H1 (cell line): ENCODE results near the gene SELENOS. TPM values are rescaled to one million over a fixed set of nuclear protein-coding genes. Genes with fewer than 3 reads are reported as not detected.

Experiments
- CTCF ChIA-PET: fragments of 300-600 bp; sonication (Branson Sonifier 250); formaldehyde crosslinking; loops from one replicate; lab custom pipeline; 2021; ENCODE audit not compliant: partially characterized antibody; lab: Charles Lee
- POLR2A ChIA-PET: fragments of 300-600 bp; sonication (Branson Sonifier 250); formaldehyde crosslinking; loops from one replicate; lab custom pipeline; 2021; ENCODE audit warnings: inconsistent platforms; ENCODE audit not compliant: partially characterized antibody; lab: Charles Lee
- DNase-seq, 2 experiments: peaks; one replicate each; pipeline versions ENCODE4 v3.0.0 to v3.0.0-alpha.2; 2010 to 2022; ENCODE audit warnings: low spot score in 2 of 2, low read depth in 1 of 2, mixed read lengths in 1 of 2
- FAIRE-seq: peaks from 2 replicates; lab custom pipeline; 2011; peaks lifted over from hg19 to GRCh38; lab: Jason Lieb, UNC
- H2AFZ ChIP-seq: 2 replicates; pipeline ENCODE4 v1.8.1; 2012; ENCODE audit warnings: low read length, inconsistent platforms
- H2AK5ac ChIP-seq: 2 replicates; pipeline ENCODE4 v1.6.1; 2013; ENCODE audit warnings: low read depth, low read length
- H2BK120ac ChIP-seq: replicated peaks from 2 replicates; pipeline ENCODE3; 2013; ENCODE audit warnings: low read depth, low read length, inconsistent platforms
- H2BK12ac ChIP-seq: 2 replicates; pipeline ENCODE4 v1.6.1; 2013; ENCODE audit warnings: low read depth, low read length
- H2BK15ac ChIP-seq: 2 replicates; pipeline ENCODE4 v1.6.1; 2013; ENCODE audit warnings: low read length
- H2BK20ac ChIP-seq: 2 replicates; pipeline ENCODE4 v1.6.1; 2013; ENCODE audit warnings: low read length
- H2BK5ac ChIP-seq: 2 replicates; pipeline ENCODE4 v1.6.1; 2013; ENCODE audit warnings: low read depth, low read length
- H3K14ac ChIP-seq: 2 replicates; pipeline ENCODE4 v1.6.1; 2013; ENCODE audit warnings: inconsistent platforms; ENCODE audit not compliant: insufficient read length
- H3K18ac ChIP-seq: 2 replicates; pipeline ENCODE4 v1.6.1; 2013; ENCODE audit warnings: low read length; ENCODE audit errors: extremely low read depth
- H3K23ac ChIP-seq: 2 replicates; pipeline ENCODE4 v1.6.1; 2013; ENCODE audit warnings: inconsistent platforms; ENCODE audit not compliant: insufficient read length
- H3K23me2 ChIP-seq: 2 replicates; pipeline ENCODE4 v1.6.1; 2013; ENCODE audit warnings: low read depth, low read length
- H3K27ac ChIP-seq: 2 replicates; pipeline ENCODE4 v1.6.1; 2011; ENCODE audit warnings: low read depth, low read length, inconsistent platforms
- H3K27me3 ChIP-seq, 4 experiments: replicated peaks in 1 of 4; 1 replicate in 1 of 4; 2 replicates in 3 of 4; pipeline versions ENCODE4 v1.6.1 to v1.8.1; 2011 to 2013; ENCODE audit warnings: low read length in 3 of 4, mild to moderate bottlenecking in 3 of 4, inconsistent platforms in 2 of 4, mixed read lengths in 2 of 4, moderate library complexity in 1 of 4; ENCODE audit not compliant: control insufficient read depth in 3 of 4, insufficient read depth in 3 of 4; ENCODE audit errors: extremely low read depth in 1 of 4
- H3K36me3 ChIP-seq, 4 experiments: 2 replicates each; pipeline versions ENCODE4 v1.6.1 to v1.8.1; 2011 to 2013; ENCODE audit warnings: mild to moderate bottlenecking in 4 of 4, low read length in 3 of 4, moderate library complexity in 2 of 4, control low read depth in 1 of 4, inconsistent platforms in 1 of 4; ENCODE audit not compliant: insufficient read depth in 4 of 4, control insufficient read depth in 2 of 4
- H3K4ac ChIP-seq: replicated peaks from 2 replicates; pipeline ENCODE3; 2013; ENCODE audit warnings: low read length, low read depth, mixed read lengths, inconsistent platforms; ENCODE audit not compliant: insufficient read length
- H3K4me1 ChIP-seq, 4 experiments: replicated peaks in 1 of 4; 1 replicate in 1 of 4; 2 replicates in 3 of 4; pipeline versions ENCODE4 v1.6.1 to v1.8.1; 2011 to 2013; ENCODE audit warnings: low read length in 3 of 4, inconsistent platforms in 2 of 4, mixed read lengths in 1 of 4; ENCODE audit not compliant: insufficient read depth in 4 of 4, control insufficient read depth in 3 of 4
- H3K4me2 ChIP-seq, 2 experiments: 2 replicates each; pipeline versions ENCODE4 v1.6.1 to v1.8.1; 2011 to 2013; ENCODE audit warnings: low read depth in 2 of 2, low read length in 2 of 2, control low read depth in 1 of 2, inconsistent platforms in 1 of 2, mild to moderate bottlenecking in 1 of 2; ENCODE audit not compliant: insufficient read depth in 1 of 2
- H3K4me3 ChIP-seq, 4 experiments: fragments of 200-600, 300-600 bp in 1 of 4; sonication (generic), shearing (Covaris generic), sonication (Bioruptor Twin) in 1 of 4; 2 replicates each; pipeline versions ENCODE4 v1.5.1 to v1.8.1; 2011 to 2016; ENCODE audit warnings: low read length in 4 of 4, low read depth in 3 of 4, control low read depth in 2 of 4, inconsistent platforms in 2 of 4, mild to moderate bottlenecking in 2 of 4, mixed read lengths in 1 of 4, moderate library complexity in 1 of 4; ENCODE audit not compliant: insufficient read depth in 2 of 4; ENCODE audit errors: extremely low read depth in 1 of 4
- H3K56ac ChIP-seq: replicated peaks from 2 replicates; pipeline ENCODE3; 2013; ENCODE audit warnings: low read depth, mild to moderate bottlenecking, mixed read lengths, low read length, inconsistent platforms; ENCODE audit not compliant: insufficient read length
- H3K79me1 ChIP-seq: 2 replicates; pipeline ENCODE4 v1.6.1; 2013; ENCODE audit warnings: low read depth, low read length, control low read depth
- H3K79me2 ChIP-seq, 2 experiments: 2 replicates each; pipeline versions ENCODE4 v1.6.1 to v1.8.1; 2012 to 2013; ENCODE audit warnings: low read length in 2 of 2, mild to moderate bottlenecking in 2 of 2, inconsistent platforms in 1 of 2; ENCODE audit not compliant: insufficient read depth in 2 of 2, control insufficient read depth in 1 of 2
- H3K9ac ChIP-seq, 4 experiments: replicated peaks in 1 of 4; 1 replicate in 1 of 4; 2 replicates in 3 of 4; pipeline versions ENCODE4 v1.6.1 to v1.8.1; 2011 to 2013; ENCODE audit warnings: low read depth in 3 of 4, low read length in 3 of 4, control low read depth in 2 of 4, mild to moderate bottlenecking in 2 of 4, moderate library complexity in 2 of 4, inconsistent platforms in 1 of 4; ENCODE audit errors: extremely low read depth in 1 of 4
- H3K9me3 ChIP-seq, 2 experiments: 2 replicates each; pipeline versions ENCODE4 v1.6.1 to v1.8.1; 2012 to 2013; ENCODE audit warnings: mild to moderate bottlenecking in 2 of 2, moderate library complexity in 2 of 2, control low read depth in 1 of 2, inconsistent platforms in 1 of 2, low read depth in 1 of 2, low read length in 1 of 2, mixed read lengths in 1 of 2; ENCODE audit not compliant: insufficient read depth in 2 of 2
- H4K20me1 ChIP-seq, 2 experiments: replicated peaks in 1 of 2; 2 replicates each; pipeline versions ENCODE3 to v1.8.1; 2011 to 2013; ENCODE audit warnings: inconsistent platforms in 2 of 2, low read length in 2 of 2, mild to moderate bottlenecking in 1 of 2; ENCODE audit not compliant: insufficient read depth in 2 of 2, control insufficient read depth in 1 of 2
- H4K5ac ChIP-seq: 2 replicates; pipeline ENCODE4 v1.6.1; 2013; ENCODE audit warnings: low read length, low read depth, mixed read lengths, inconsistent platforms; ENCODE audit not compliant: insufficient read length
- H4K8ac ChIP-seq: 2 replicates; pipeline ENCODE4 v1.8.0; 2013; ENCODE audit warnings: mild to moderate bottlenecking, moderate library complexity, low read length, inconsistent platforms; ENCODE audit not compliant: insufficient read depth; ENCODE audit errors: extremely low read depth
- H4K91ac ChIP-seq: replicated peaks from 2 replicates; pipeline ENCODE3; 2013; ENCODE audit warnings: low read length, mixed read lengths, inconsistent platforms; ENCODE audit not compliant: insufficient read length
- CEBPB ChIP-seq: IDR thresholded peaks from 2 replicates; pipeline ENCODE4 v1.6.1; 2012; ENCODE audit warnings: low read depth, low read length
- CREB1 ChIP-seq: IDR thresholded peaks from 2 replicates; pipeline ENCODE4 v1.6.1; 2012; ENCODE audit warnings: inconsistent platforms
- CTBP2 ChIP-seq: IDR thresholded peaks from 2 replicates; pipeline ENCODE4 v1.7.0; 2011; ENCODE audit warnings: borderline replicate concordance, mild to moderate bottlenecking, moderate library complexity, mixed read lengths, low read length; ENCODE audit not compliant: insufficient read depth, insufficient read length
- E2F6 ChIP-seq: IDR thresholded peaks from 2 replicates; pipeline ENCODE4 v1.6.1; 2012; ENCODE audit warnings: inconsistent platforms
- EGR1 ChIP-seq: IDR thresholded peaks from 2 replicates; pipeline ENCODE4 v1.6.1; 2011; ENCODE audit warnings: low read depth, low read length, borderline replicate concordance
- EZH2 ChIP-seq: fragments of 200-600 bp; sonication (generic); IDR thresholded peaks from 2 replicates; pipeline ENCODE4 v1.7.1; 2012; ENCODE audit warnings: low read depth, mild to moderate bottlenecking, moderate library complexity, low read length, inconsistent platforms; ENCODE audit not compliant: severe bottlenecking
- MAFK ChIP-seq: IDR thresholded peaks from 2 replicates; pipeline ENCODE4 v1.6.1; 2012; ENCODE audit warnings: low read depth, mild to moderate bottlenecking, improper control_type of control experiment, low read length
- NANOG ChIP-seq: IDR thresholded peaks from 2 replicates; pipeline ENCODE4 v1.6.1; 2011; ENCODE audit warnings: low read length, low read depth, mild to moderate bottlenecking, inconsistent platforms; ENCODE audit not compliant: insufficient read depth, poor library complexity, severe bottlenecking
- RAD21 ChIP-seq, 2 experiments: IDR thresholded peaks in 1 of 2; conservative IDR thresholded peaks in 1 of 2; 2 replicates each; pipeline ENCODE4 v1.6.1; 2011; ENCODE audit warnings: low read depth in 2 of 2, low read length in 2 of 2, improper control_type of control experiment in 1 of 2, inconsistent platforms in 1 of 2, mild to moderate bottlenecking in 1 of 2, moderate library complexity in 1 of 2
- SAP30 ChIP-seq: fragments of 300-600 bp; sonication (generic); IDR thresholded peaks from 2 replicates; pipeline ENCODE4 v1.7.1; 2012; ENCODE audit warnings: low read length, moderate library complexity, mild to moderate bottlenecking, inconsistent platforms; ENCODE audit not compliant: insufficient read depth, insufficient replicate concordance
- TAF1 ChIP-seq: IDR thresholded peaks from 2 replicates; pipeline ENCODE4 v1.6.1; 2011; ENCODE audit warnings: mild to moderate bottlenecking, low read depth, low read length
- WGBS, 2 experiments: shearing (Covaris generic) in 1 of 2; methylation state at CpG; one replicate each; pipeline versions ENCODE4 v1.1.6 to v1.1.7; 2013 to 2015; ENCODE audit warnings: low lambda C conversion rate in 2 of 2, mixed read lengths in 2 of 2, inconsistent platforms in 1 of 2, low coverage in 1 of 2, missing lambda C conversion rate in 1 of 2; ENCODE audit not compliant: insufficient replicate concordance in 2 of 2, insufficient coverage in 1 of 2, insufficient read length in 1 of 2; ENCODE audit errors: extremely low coverage in 1 of 2, missing lambda C conversion rate in 1 of 2; 5-methylcytosine and 5-hydroxymethylcytosine counted together
- polyA plus RNA-seq, 7 experiments: library from polyadenylated mRNA; depleted of rRNA in 3 of 7; stranded (reverse) in 5 of 7; unstranded in 2 of 7; fragments of >200 nt in 5 of 7; fragments of 200-250 nt in 2 of 7; gene quantifications; 1 replicate in 5 of 7; 2 replicates in 1 of 7; 4 replicates in 1 of 7; pipeline versions ENCODE4 v1.2.1 to v1.2.3, GENCODE V29; 2011 to 2013; ENCODE audit warnings: missing spikeins in 2 of 7, mixed read lengths in 2 of 7
- total RNA-seq: library from RNA; stranded (reverse); fragmentation: NEBNext Ultra II Directional; extraction: Animal tissue kit (Norgen Biotek cat#: 25700); gene quantifications from 2 replicates; pipeline ENCODE4 v1.2.1, GENCODE V29; 2021
- TF ChIP-seq, protein P1 (sequence below): IDR thresholded peaks from 2 replicates; pipeline ENCODE4 v1.6.1; 2011; ENCODE audit warnings: low read depth, mild to moderate bottlenecking, low read length; ENCODE audit not compliant: insufficient read depth

The SELENOS gene
- total and polyA plus RNA-seq, 2 of the 8 experiments (the other 6 are each of a cell fraction or from before 2014, with no cell fraction given): 45.1 to 46.0 TPM

GRCh38 chr15:101326026-101326315 lies 48.7 kb upstream of the SELENOS start:
- Histone ChIP-seq H3K79me2 (no peaks in the 10 kb centered on the region), H2BK5ac (no peak overlapping the region), H4K20me1 (no peaks in the 10 kb centered on the region), H3K14ac (no peak overlapping the region), H3K27ac (no peak overlapping the region), H3K23ac (no peak overlapping the region), H3K4me2 (no peak overlapping the region), H3K56ac (no peak overlapping the region), H3K9me3 (no peaks in the 10 kb centered on the region), H3K4ac (no peak overlapping the region), H2BK20ac (no peak overlapping the region), H4K8ac (no peak overlapping the region), H2AK5ac (no peak overlapping the region), H3K23me2 (no peaks in the 10 kb centered on the region), H2BK12ac (no peak overlapping the region), H3K36me3 (no peaks in the 10 kb centered on the region), H3K4me3 (no peak overlapping the region), H2AFZ (no peak overlapping the region), H3K4me1 (peaks cover 0 to 3% (median under 1%) of the 10 kb centered on the region in 4 experiments; a peak in 1 of 7 replicates), H3K18ac (no peak overlapping the region), H4K5ac (no peak overlapping the region), H2BK120ac (no peak overlapping the region), H3K27me3 (peaks cover 0 to 9% (median 7%) of the 10 kb centered on the region in 4 experiments; a peak in 4 of 7 replicates), H3K9ac (no peak overlapping the region), H3K79me1 (no peaks in the 10 kb centered on the region), H2BK15ac (no peak overlapping the region), H4K91ac (no peak overlapping the region)
- DNase-seq (no peak), FAIRE-seq (no peak)
- no peak for TF ChIP-seq E2F6
- no peak for TF ChIP-seq EGR1
- TF ChIP-seq TAF1: no peak
- TF ChIP-seq NANOG: no peak
- no peak for TF ChIP-seq RAD21 (IDR thresholded peaks at IDR 0.05 in 1 of 2, conservative IDR thresholded peaks at IDR 0.05 in 1 of 2; ENCODE audit: low read depth in 2 of 2, low read length in 2 of 2)
- TF ChIP-seq CREB1: no peak
- no peak for TF ChIP-seq EZH2
- no peak for TF ChIP-seq SAP30
- TF ChIP-seq CTBP2: no peak
- no peak for TF ChIP-seq MAFK
- TF ChIP-seq CEBPB: no peak
- TF ChIP-seq, protein P1, sequence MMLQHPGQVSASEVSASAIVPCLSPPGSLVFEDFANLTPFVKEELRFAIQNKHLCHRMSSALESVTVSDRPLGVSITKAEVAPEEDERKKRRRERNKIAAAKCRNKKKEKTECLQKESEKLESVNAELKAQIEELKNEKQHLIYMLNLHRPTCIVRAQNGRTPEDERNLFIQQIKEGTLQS: no peak
- ChIA-PET POLR2A (no interaction called here), CTCF (interaction anchor here (0.6 to 1.7 kb wide), 4 partner anchors 22 to 315 kb away, joined by 3 to 7 read pairs (median 4); no protein-coding TSS in a partner anchor)
- WGBS, 2 experiments: 90% methylated on average over 8 of the region's 8 CpGs; no CpG with 5 or more reads in 1 of the 2 experiments
